Osteoblast (primary cell): Measurements from ENCODE around the gene ATP2B2. TPM values are rescaled to one million over a fixed set of nuclear protein-coding genes. Genes with fewer than 3 reads are reported as not detected.

Experiments used
- DNase-seq: peaks from one replicate; pipeline ENCODE4 v3.0.0; 2011; ENCODE audit warnings: low spot score, mixed read lengths; ENCODE audit not compliant: insufficient read length; ENCODE audit errors: missing footprints
- H2AFZ ChIP-seq: 2 replicates; pipeline ENCODE4 v1.6.0; 2011; ENCODE audit warnings: mild to moderate bottlenecking, low read length
- H3K27ac ChIP-seq: 2 replicates; pipeline ENCODE4 v1.5.1; 2011; ENCODE audit warnings: mild to moderate bottlenecking, low read depth, low read length, moderate library complexity
- H3K27me3 ChIP-seq: 2 replicates; pipeline ENCODE4 v1.6.0; 2012; ENCODE audit warnings: mild to moderate bottlenecking, control low read depth, inconsistent platforms, low read length, moderate library complexity; ENCODE audit not compliant: insufficient read depth
- H3K36me3 ChIP-seq: 2 replicates; pipeline ENCODE4 v1.5.1; 2011; ENCODE audit warnings: mild to moderate bottlenecking, low read length, control low read depth, moderate library complexity; ENCODE audit not compliant: insufficient read depth
- H3K4me1 ChIP-seq: 2 replicates; pipeline ENCODE4 v1.5.1; 2011; ENCODE audit warnings: mild to moderate bottlenecking, low read length, control low read depth, moderate library complexity; ENCODE audit not compliant: insufficient read depth
- H3K4me2 ChIP-seq: 2 replicates; pipeline ENCODE4 v1.6.0; 2011; ENCODE audit warnings: mild to moderate bottlenecking, low read length; ENCODE audit not compliant: insufficient read depth
- H3K4me3 ChIP-seq: fragments of 200-600 bp; sonication (generic); 3 replicates; pipeline ENCODE4 v1.5.1; 2012; ENCODE audit warnings: mild to moderate bottlenecking, low read length, inconsistent platforms; ENCODE audit not compliant: insufficient read depth
- H3K79me2 ChIP-seq: 2 replicates; pipeline ENCODE4 v1.6.0; 2012; ENCODE audit warnings: mild to moderate bottlenecking, low read length, control low read depth, inconsistent platforms; ENCODE audit not compliant: insufficient read depth
- H3K9me3 ChIP-seq: 2 replicates; pipeline ENCODE4 v1.5.1; 2011; ENCODE audit warnings: low read depth, low read length, control low read depth
- H4K20me1 ChIP-seq: 2 replicates; pipeline ENCODE4 v1.6.0; 2012; ENCODE audit warnings: mild to moderate bottlenecking, low read length, control low read depth; ENCODE audit not compliant: insufficient read depth
- total RNA-seq: library from RNA; depleted of rRNA; stranded (reverse); fragments of >200 nt; gene quantifications from 2 replicates; pipeline ENCODE4 v1.2.3, GENCODE V29; 2012
- TF ChIP-seq, protein P1 (sequence below): IDR thresholded peaks from 2 replicates; pipeline ENCODE4 v1.5.1; 2011; ENCODE audit warnings: mild to moderate bottlenecking, low read depth, low read length, moderate library complexity; ENCODE audit errors: extremely low read depth

The ATP2B2 gene
- total RNA-seq, 1 donor = not detected

DNA sequence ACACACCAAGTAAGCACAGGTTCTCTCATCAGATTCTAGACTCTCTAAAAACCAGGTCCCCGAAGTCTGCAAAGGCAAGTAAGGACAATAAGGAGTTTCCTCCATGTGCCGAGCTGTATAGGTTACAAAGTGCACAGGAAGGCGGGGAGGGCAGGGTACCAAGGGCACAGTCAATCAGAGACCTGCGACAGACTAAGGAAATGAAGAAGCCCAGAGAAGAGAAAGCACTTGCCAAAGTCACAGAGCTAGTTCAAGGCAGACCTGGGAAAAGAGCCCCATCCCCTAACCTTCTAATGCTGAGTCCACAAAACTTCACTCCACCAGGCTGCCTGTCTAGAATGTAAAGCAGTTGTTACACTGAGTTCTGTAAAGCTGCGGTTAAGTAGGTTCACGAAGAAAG, 186.1 kb downstream of the ATP2B2 start:
- H3K36me3 ChIP-seq = peaks cover 45% of the 10 kb centered on the region
- H3K9me3 ChIP-seq = no peaks in the 10 kb centered on the region
- peak overlapping the region; percentile 97 for H3K4me2 ChIP-seq
- H3K4me1 ChIP-seq = peaks cover 10% of the 10 kb centered on the region
- H3K4me3 ChIP-seq = peak overlapping the region; percentile 91
- DNase-seq = no peak
- H3K27me3 ChIP-seq = peaks cover under 1% of the 10 kb centered on the region
- peaks cover 63% of the 10 kb centered on the region for H3K79me2 ChIP-seq
- TF ChIP-seq, protein P1, sequence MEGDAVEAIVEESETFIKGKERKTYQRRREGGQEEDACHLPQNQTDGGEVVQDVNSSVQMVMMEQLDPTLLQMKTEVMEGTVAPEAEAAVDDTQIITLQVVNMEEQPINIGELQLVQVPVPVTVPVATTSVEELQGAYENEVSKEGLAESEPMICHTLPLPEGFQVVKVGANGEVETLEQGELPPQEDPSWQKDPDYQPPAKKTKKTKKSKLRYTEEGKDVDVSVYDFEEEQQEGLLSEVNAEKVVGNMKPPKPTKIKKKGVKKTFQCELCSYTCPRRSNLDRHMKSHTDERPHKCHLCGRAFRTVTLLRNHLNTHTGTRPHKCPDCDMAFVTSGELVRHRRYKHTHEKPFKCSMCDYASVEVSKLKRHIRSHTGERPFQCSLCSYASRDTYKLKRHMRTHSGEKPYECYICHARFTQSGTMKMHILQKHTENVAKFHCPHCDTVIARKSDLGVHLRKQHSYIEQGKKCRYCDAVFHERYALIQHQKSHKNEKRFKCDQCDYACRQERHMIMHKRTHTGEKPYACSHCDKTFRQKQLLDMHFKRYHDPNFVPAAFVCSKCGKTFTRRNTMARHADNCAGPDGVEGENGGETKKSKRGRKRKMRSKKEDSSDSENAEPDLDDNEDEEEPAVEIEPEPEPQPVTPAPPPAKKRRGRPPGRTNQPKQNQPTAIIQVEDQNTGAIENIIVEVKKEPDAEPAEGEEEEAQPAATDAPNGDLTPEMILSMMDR = no peak
- no peak overlapping the region for H2AFZ ChIP-seq
- H3K27ac ChIP-seq = peak overlapping the region; percentile 50
- H4K20me1 ChIP-seq = peaks cover 49% of the 10 kb centered on the region

DNA sequence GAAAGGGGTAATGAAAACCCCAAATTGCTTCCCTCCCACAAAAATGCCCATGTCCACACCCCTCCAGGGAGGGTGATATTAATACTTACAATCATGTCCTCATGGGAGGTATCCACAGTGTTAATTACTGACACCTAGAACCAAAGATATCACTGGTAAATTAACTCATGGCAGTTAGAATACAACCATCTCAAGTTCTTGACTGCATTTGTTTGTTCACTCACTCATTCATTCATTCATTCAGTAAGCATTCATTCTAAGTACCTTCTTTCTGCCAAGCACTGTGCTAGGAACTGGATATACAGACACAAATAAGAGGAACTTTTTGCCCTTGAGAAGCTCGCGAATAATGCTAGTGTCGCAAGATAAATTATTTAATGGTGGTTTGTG, 187.4 kb downstream of the ATP2B2 start:
- no peak overlapping the region for H3K4me2 ChIP-seq
- peaks cover 10% of the 10 kb centered on the region for H3K4me1 ChIP-seq
- H3K27me3 ChIP-seq = no peaks in the 10 kb centered on the region
- peaks cover 62% of the 10 kb centered on the region for H4K20me1 ChIP-seq
- H3K36me3 ChIP-seq = peaks cover 58% of the 10 kb centered on the region
- no peak overlapping the region for H3K4me3 ChIP-seq
- no peak overlapping the region for H2AFZ ChIP-seq
- H3K27ac ChIP-seq = no peak overlapping the region
- H3K79me2 ChIP-seq = peaks cover 74% of the 10 kb centered on the region
- H3K9me3 ChIP-seq = no peaks in the 10 kb centered on the region
- TF ChIP-seq, protein P1 = no peak
- no peak for DNase-seq

DNA sequence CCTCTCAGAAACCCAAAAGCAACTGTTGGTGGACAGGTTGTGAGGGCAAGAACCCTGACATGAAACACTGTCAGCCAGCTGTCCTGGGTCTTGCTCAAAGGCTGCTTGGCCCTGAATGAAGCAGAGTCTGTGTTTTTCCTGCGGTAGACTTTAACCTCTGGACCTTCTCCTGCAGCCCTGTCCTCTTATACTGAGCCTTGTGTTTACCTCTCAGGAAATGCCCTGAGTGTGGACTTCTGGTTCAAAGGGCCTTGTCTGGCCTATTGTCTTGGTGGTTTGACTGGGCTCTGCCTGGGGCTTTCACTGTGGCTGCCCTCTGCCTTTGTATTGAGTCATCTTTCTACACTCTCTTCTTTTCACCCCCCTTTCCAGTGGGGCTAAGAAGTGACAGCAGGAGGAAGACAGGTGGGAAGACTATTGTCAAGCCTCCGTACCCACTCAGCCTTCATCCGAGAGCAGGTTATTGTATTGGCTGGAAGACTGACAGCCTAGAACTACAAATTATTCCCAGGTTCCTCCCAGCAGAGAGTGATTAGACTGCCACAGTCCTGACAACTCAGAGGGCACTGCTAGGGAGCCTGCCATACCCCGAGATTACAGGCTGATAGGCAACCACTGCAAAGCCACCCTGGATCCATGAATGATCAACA, 187.9 kb downstream of the ATP2B2 start:
- Histone ChIP-seq H3K79me2 (peaks cover 77% of the 10 kb centered on the region), H3K36me3 (peaks cover 63% of the 10 kb centered on the region), H3K4me3 (no peak overlapping the region), H4K20me1 (peaks cover 66% of the 10 kb centered on the region), H3K27me3 (no peaks in the 10 kb centered on the region), H2AFZ (no peak overlapping the region), H3K4me2 (no peak overlapping the region), H3K4me1 (peaks cover 10% of the 10 kb centered on the region), H3K27ac (no peak overlapping the region), H3K9me3 (no peaks in the 10 kb centered on the region)
- TF ChIP-seq, protein P1 = no peak
- no peak for DNase-seq

DNA sequence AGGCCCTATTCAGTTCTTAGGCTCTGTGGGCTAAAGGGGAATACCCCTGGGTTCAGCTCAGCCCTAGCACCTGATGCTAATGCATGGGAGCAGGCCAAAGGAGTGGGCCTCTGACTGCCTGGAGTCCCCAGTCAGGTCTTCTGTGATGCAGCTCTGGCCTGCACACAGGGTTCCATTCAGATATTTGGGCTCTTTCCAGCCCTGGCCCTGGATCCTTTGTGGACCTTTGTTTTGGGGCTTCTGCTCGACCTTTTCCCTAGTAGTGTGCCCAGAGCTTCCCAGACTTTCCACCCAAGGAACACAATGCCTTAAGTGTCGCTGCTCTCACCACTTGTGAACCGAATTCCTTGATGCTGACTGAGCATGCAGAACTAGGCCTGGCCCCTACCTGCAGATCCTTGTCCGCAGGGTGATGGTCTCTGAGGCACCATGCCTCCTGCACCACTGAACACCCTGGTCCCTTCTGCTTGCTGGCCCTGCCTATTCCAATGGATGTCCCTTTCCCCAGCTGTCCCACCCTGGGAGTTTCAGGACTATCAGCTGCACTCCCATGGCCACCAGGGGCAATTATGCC, 189.5 kb downstream of the ATP2B2 start:
- H4K20me1 ChIP-seq = peaks cover 78% of the 10 kb centered on the region
- no peaks in the 10 kb centered on the region for H3K9me3 ChIP-seq
- H3K79me2 ChIP-seq = peaks cover 91% of the 10 kb centered on the region
- DNase-seq = no peak
- H2AFZ ChIP-seq = no peak overlapping the region
- no peaks in the 10 kb centered on the region for H3K27me3 ChIP-seq
- H3K36me3 ChIP-seq = peaks cover 79% of the 10 kb centered on the region
- TF ChIP-seq, protein P1 = no peak
- H3K27ac ChIP-seq = no peak overlapping the region
- no peak overlapping the region for H3K4me2 ChIP-seq
- peaks cover 10% of the 10 kb centered on the region for H3K4me1 ChIP-seq
- no peak overlapping the region for H3K4me3 ChIP-seq
